ENCODE data around the gene UBL7.

UBL7 gene

GRCh38 chr15:74453925-74454763 lies 6.8 kb downstream of the UBL7 start:
- Histone ChIP-seq H3K36me3 (peaks cover 91% of the 10 kb centered on the region), H3K27me3 (no peaks in the 10 kb centered on the region), H3K9me3 (no peaks in the 10 kb centered on the region), H3K4me3 (ENCODE audit: low read depth in 1 of 2, low read length in 1 of 2) (no peak overlapping the region), H3K27ac (no peak overlapping the region), H3K4me1 (ENCODE audit: control insufficient read depth in 1 of 2, insufficient read depth in 1 of 2, low read depth in 1 of 2, low read length in 1 of 2) (no peaks in the 10 kb centered on the region)
- no peak for TF ChIP-seq CTCF (IDR thresholded peaks at IDR 0.05)

- no peak for TF ChIP-seq CTCF (IDR thresholded peaks at IDR 0.05)
- Histone ChIP-seq H3K4me3 (ENCODE audit: low read depth in 1 of 2, low read length in 1 of 2) (no peak overlapping the region), H3K36me3 (peaks cover 99% of the 10 kb centered on the region), H3K27me3 (no peaks in the 10 kb centered on the region), H3K27ac (no peak overlapping the region), H3K4me1 (ENCODE audit: control insufficient read depth in 1 of 2, insufficient read depth in 1 of 2, low read depth in 1 of 2, low read length in 1 of 2) (no peaks in the 10 kb centered on the region), H3K9me3 (no peaks in the 10 kb centered on the region)
Measured at GRCh38 chr15:74451861-74452835, 8.8 kb downstream of the UBL7 start.

GRCh38 chr15:74451322-74451721 lies 9.6 kb downstream of the UBL7 start:
- no peaks in the 10 kb centered on the region for H3K9me3 ChIP-seq
- H3K36me3 ChIP-seq: peaks cover 97% of the 10 kb centered on the region
- H3K4me1 ChIP-seq (ENCODE audit: control insufficient read depth in 1 of 2, insufficient read depth in 1 of 2, low read depth in 1 of 2, low read length in 1 of 2): no peaks in the 10 kb centered on the region
- H3K27ac ChIP-seq: no peak overlapping the region
- no peak for TF ChIP-seq CTCF (IDR thresholded peaks at IDR 0.05)
- no peak overlapping the region for H3K4me3 ChIP-seq (ENCODE audit: low read depth in 1 of 2, low read length in 1 of 2)
- no peaks in the 10 kb centered on the region for H3K27me3 ChIP-seq

- Histone ChIP-seq H3K4me1 (ENCODE audit: control insufficient read depth in 1 of 2, insufficient read depth in 1 of 2, low read depth in 1 of 2, low read length in 1 of 2) (no peaks in the 10 kb centered on the region), H3K27me3 (no peaks in the 10 kb centered on the region), H3K27ac (no peak overlapping the region), H3K4me3 (ENCODE audit: low read depth in 1 of 2, low read length in 1 of 2) (no peak overlapping the region), H3K9me3 (no peaks in the 10 kb centered on the region), H3K36me3 (peaks cover 97% of the 10 kb centered on the region)
- TF ChIP-seq CTCF (IDR thresholded peaks at IDR 0.05): no peak
Measured at GRCh38 chr15:74449643-74450205, 11.2 kb downstream of the UBL7 start.

GRCh38 chr15:74449095-74449494 lies 11.9 kb downstream of the UBL7 start:
- TF ChIP-seq CTCF (IDR thresholded peaks at IDR 0.05): no peak
- Histone ChIP-seq H3K27ac (no peak overlapping the region), H3K36me3 (peaks cover 97% of the 10 kb centered on the region), H3K9me3 (no peaks in the 10 kb centered on the region), H3K27me3 (no peaks in the 10 kb centered on the region), H3K4me1 (ENCODE audit: control insufficient read depth in 1 of 2, insufficient read depth in 1 of 2, low read depth in 1 of 2, low read length in 1 of 2) (no peaks in the 10 kb centered on the region), H3K4me3 (ENCODE audit: low read depth in 1 of 2, low read length in 1 of 2) (no peak overlapping the region)
